BLaER1 treated with 17β-estradiol and CSF1 and Interleukin-3, amounts not matched to agents 10 nM and 100 nM (cell line): Measurements from ENCODE around the gene TNFRSF18.

Experiments
- H3K27ac ChIP-seq, 11 experiments: shearing (Covaris generic); formaldehyde crosslinking; 2 replicates each; pipeline ENCODE4 v1.8.1; 2022
- H3K27me3 ChIP-seq, 11 experiments: shearing (Covaris generic); formaldehyde crosslinking; 2 replicates each; pipeline ENCODE4 v1.8.1; 2022
- H3K36me3 ChIP-seq, 11 experiments: shearing (Covaris generic); formaldehyde crosslinking; 2 replicates each; pipeline ENCODE4 v1.8.1; 2022
- H3K4me1 ChIP-seq, 10 experiments: shearing (Covaris generic); formaldehyde crosslinking; 2 replicates each; pipeline ENCODE4 v1.8.1; 2022
- H3K4me2 ChIP-seq, 11 experiments: shearing (Covaris generic); formaldehyde crosslinking; 2 replicates each; pipeline ENCODE4 v1.8.1; 2022
- H3K4me3 ChIP-seq, 10 experiments: shearing (Covaris generic); formaldehyde crosslinking; 2 replicates each; pipeline ENCODE4 v1.8.1; 2022
- H3K9ac ChIP-seq, 11 experiments: shearing (Covaris generic); formaldehyde crosslinking; 2 replicates each; pipeline ENCODE4 v1.8.1; 2022
- H3K9me3 ChIP-seq, 11 experiments: shearing (Covaris generic); formaldehyde crosslinking; replicated peaks in 1 of 11; 2 replicates each; pipeline ENCODE4 v1.8.1; 2022
- H4K20me1 ChIP-seq, 11 experiments: shearing (Covaris generic); formaldehyde crosslinking; 2 replicates each; pipeline ENCODE4 v1.8.1; 2022
- Cebpa-rat ChIP-seq, 11 experiments: shearing (Covaris generic); IDR thresholded peaks; 2 replicates each; pipeline ENCODE4 v1.8.1; 2022

Gene TNFRSF18

GRCh38 chr1:1153874-1154273, 52.5 kb downstream of the TNFRSF18 start:
- Histone ChIP-seq H3K4me3 (no peak overlapping the region), H3K27ac (no peak overlapping the region), H3K27me3 (no peaks in the 10 kb centered on the region), H4K20me1 (no peaks in the 10 kb centered on the region; a peak in 1 of 22 replicates), H3K4me2 (no peak overlapping the region), H3K4me1 (peaks cover 14 to 42% (median 30%) of the 10 kb centered on the region in 10 experiments), H3K9me3 (peaks cover 18 to 36% (median 27%) of the 10 kb centered on the region in 11 experiments), H3K9ac (no peak overlapping the region), H3K36me3 (no peaks in the 10 kb centered on the region)
- TF ChIP-seq Cebpa-rat (IDR thresholded peaks at IDR 0.05) = no peak
